PFSK-1 (cell line): ENCODE results near the gene IDUA.

Experiments used
- FOXP2 ChIP-seq: optimal IDR thresholded peaks from 2 replicates; pipeline ENCODE3; 2011; ENCODE audit warnings: borderline replicate concordance, control low read depth, inconsistent platforms; ENCODE audit not compliant: insufficient read depth; ENCODE audit errors: extremely low read length, extremely low read depth
- POLR2AphosphoS5 ChIP-seq: IDR thresholded peaks from 2 replicates; pipeline ENCODE4 v1.6.1; 2012; ENCODE audit warnings: low read depth, mild to moderate bottlenecking, control low read depth, low read length, moderate library complexity
- REST ChIP-seq, 2 experiments: IDR thresholded peaks; 2 replicates each; pipeline versions ENCODE4 v1.6.1 to v1.8.0; 2011 to 2012; ENCODE audit warnings: low read depth in 2 of 2, low read length in 2 of 2, control low read depth in 1 of 2, inconsistent platforms in 1 of 2, mild to moderate bottlenecking in 1 of 2, moderate library complexity in 1 of 2; ENCODE audit not compliant: insufficient read depth in 1 of 2
- SIN3A ChIP-seq: IDR thresholded peaks from 2 replicates; pipeline ENCODE4 v1.6.1; 2012; ENCODE audit warnings: mild to moderate bottlenecking, low read length, moderate library complexity, borderline replicate concordance; ENCODE audit not compliant: insufficient read depth
- TAF1 ChIP-seq: IDR thresholded peaks from 2 replicates; pipeline ENCODE4 v1.6.1; 2012; ENCODE audit warnings: low read length, control low read depth, borderline replicate concordance; ENCODE audit not compliant: insufficient read depth

Gene IDUA

GRCh38 chr4:956531-957230 lies 30.2 kb upstream of the IDUA start:
- TF ChIP-seq POLR2AphosphoS5 = no peak
- TF ChIP-seq SIN3A = no peak
- TF ChIP-seq TAF1 = no peak

GRCh38 chr4:957231-957580 lies 29.6 kb upstream of the IDUA start:
- TF ChIP-seq TAF1 = no peak
- TF ChIP-seq REST (IDR thresholded peaks at IDR 0.05; ENCODE audit: insufficient read depth in 1 of 2, low read depth in 2 of 2, low read length in 2 of 2) = no peak
- TF ChIP-seq SIN3A = no peak
- TF ChIP-seq POLR2AphosphoS5 = no peak
- no peak for TF ChIP-seq FOXP2

- TF ChIP-seq SIN3A = no peak
- TF ChIP-seq REST (IDR thresholded peaks at IDR 0.05; ENCODE audit: insufficient read depth in 1 of 2, low read depth in 2 of 2, low read length in 2 of 2) = no peak
- no peak for TF ChIP-seq POLR2AphosphoS5
- TF ChIP-seq FOXP2 = no peak
- TF ChIP-seq TAF1 = no peak
Observed at GRCh38 chr4:957581-958313, 29.1 kb upstream of the IDUA start.

GRCh38 chr4:958314-958665 lies 28.6 kb upstream of the IDUA start:
- no peak for TF ChIP-seq POLR2AphosphoS5
- TF ChIP-seq TAF1 = no peak
- no peak for TF ChIP-seq REST (IDR thresholded peaks at IDR 0.05; ENCODE audit: insufficient read depth in 1 of 2, low read depth in 2 of 2, low read length in 2 of 2)
- no peak for TF ChIP-seq SIN3A

- TF ChIP-seq TAF1 (no peak), POLR2AphosphoS5 (no peak), REST (IDR thresholded peaks at IDR 0.05; ENCODE audit: insufficient read depth in 1 of 2, low read depth in 2 of 2, low read length in 2 of 2) (no peak), FOXP2 (no peak), SIN3A (no peak)
Observed at GRCh38 chr4:958696-959337, 28.0 kb upstream of the IDUA start.
